ENCODE results near the gene MAML3.

MAML3 gene

DNA sequence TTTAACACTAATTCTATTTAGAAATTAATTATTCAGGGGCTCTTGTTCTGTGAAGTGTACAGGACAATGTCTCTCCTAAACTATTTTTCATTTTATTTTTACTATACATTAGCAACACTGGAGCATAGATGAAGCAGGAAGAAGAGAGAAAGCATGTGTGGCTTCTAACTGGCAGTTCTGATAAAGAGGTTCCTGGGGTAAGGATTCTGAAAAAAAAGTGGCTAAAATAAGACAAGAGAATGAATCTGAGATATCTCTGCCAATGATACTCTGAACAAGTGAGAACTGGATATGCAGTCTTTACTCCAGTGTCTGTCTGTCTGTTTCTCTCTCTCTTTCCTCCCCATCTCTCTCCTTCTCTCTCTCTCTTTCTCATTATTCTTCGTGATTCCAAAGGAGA, 125.9 kb downstream of the MAML3 start:
- Histone ChIP-seq H3K9ac (ENCODE audit: low read depth, low read length) (no peak overlapping the region), H3K36me3 (ENCODE audit: insufficient read depth, low read depth, low read length) (no peaks in the 10 kb centered on the region), H3K9me3 (ENCODE audit: insufficient read depth, low read depth, low read length) (no peaks in the 10 kb centered on the region), H3K4me3 (ENCODE audit: low read length) (no peak overlapping the region), H3K4me1 (ENCODE audit: insufficient read depth, low read length) (no peaks in the 10 kb centered on the region), H3K27ac (ENCODE audit: low read length) (no peak overlapping the region), H3K27me3 (ENCODE audit: insufficient read depth, low read length) (no peaks in the 10 kb centered on the region)

DNA sequence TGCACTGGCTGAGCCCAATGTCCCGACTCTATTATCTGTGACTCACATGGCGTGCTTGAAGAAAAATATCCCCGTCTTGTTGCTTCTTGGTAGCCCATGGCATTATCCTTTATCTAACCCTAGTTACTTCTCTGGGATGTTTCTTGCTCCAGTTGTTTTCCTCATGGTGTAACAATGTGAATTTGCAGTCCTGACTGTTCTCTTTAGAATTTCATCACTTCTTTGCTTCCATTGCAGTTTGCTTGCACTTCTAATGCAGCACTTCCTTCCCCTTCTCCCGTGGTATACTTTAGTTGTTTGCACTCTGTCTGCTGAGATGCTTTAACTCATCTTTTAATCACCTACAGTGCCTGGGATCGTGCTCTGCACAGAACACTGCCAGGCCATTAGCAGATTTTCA, 126.9 kb downstream of the MAML3 start:
- Histone ChIP-seq H3K4me3 (ENCODE audit: low read length) (no peak overlapping the region), H3K9ac (ENCODE audit: low read depth, low read length) (no peak overlapping the region), H3K27me3 (ENCODE audit: insufficient read depth, low read length) (no peaks in the 10 kb centered on the region), H3K36me3 (ENCODE audit: insufficient read depth, low read depth, low read length) (no peaks in the 10 kb centered on the region), H3K9me3 (ENCODE audit: insufficient read depth, low read depth, low read length) (no peaks in the 10 kb centered on the region), H3K4me1 (ENCODE audit: insufficient read depth, low read length) (no peaks in the 10 kb centered on the region), H3K27ac (ENCODE audit: low read length) (no peak overlapping the region)

DNA sequence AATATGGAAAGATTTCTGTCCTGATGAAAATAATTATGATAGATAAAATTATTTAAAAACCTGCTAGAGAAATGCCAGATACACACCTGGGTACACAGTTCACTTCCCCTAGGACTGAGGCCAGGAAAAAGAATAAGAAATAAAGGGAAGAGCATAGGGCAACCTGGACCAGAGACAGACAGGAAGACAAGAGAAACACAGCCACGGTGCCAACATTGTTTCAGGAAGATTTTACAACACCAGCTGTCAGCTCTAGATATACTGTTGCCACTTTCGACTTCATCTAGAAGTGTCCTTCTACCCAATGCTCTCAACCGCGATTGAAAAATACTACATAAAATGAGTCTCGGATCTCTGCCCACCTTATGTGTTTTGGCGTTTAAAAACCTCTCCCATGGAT, 128.5 kb downstream of the MAML3 start:
- Histone ChIP-seq H3K27me3 (ENCODE audit: insufficient read depth, low read length) (no peaks in the 10 kb centered on the region), H3K9me3 (ENCODE audit: insufficient read depth, low read depth, low read length) (no peaks in the 10 kb centered on the region), H3K9ac (ENCODE audit: low read depth, low read length) (no peak overlapping the region), H3K4me1 (ENCODE audit: insufficient read depth, low read length) (no peaks in the 10 kb centered on the region), H3K4me3 (ENCODE audit: low read length) (no peak overlapping the region), H3K36me3 (ENCODE audit: insufficient read depth, low read depth, low read length) (no peaks in the 10 kb centered on the region), H3K27ac (ENCODE audit: low read length) (no peak overlapping the region)

DNA sequence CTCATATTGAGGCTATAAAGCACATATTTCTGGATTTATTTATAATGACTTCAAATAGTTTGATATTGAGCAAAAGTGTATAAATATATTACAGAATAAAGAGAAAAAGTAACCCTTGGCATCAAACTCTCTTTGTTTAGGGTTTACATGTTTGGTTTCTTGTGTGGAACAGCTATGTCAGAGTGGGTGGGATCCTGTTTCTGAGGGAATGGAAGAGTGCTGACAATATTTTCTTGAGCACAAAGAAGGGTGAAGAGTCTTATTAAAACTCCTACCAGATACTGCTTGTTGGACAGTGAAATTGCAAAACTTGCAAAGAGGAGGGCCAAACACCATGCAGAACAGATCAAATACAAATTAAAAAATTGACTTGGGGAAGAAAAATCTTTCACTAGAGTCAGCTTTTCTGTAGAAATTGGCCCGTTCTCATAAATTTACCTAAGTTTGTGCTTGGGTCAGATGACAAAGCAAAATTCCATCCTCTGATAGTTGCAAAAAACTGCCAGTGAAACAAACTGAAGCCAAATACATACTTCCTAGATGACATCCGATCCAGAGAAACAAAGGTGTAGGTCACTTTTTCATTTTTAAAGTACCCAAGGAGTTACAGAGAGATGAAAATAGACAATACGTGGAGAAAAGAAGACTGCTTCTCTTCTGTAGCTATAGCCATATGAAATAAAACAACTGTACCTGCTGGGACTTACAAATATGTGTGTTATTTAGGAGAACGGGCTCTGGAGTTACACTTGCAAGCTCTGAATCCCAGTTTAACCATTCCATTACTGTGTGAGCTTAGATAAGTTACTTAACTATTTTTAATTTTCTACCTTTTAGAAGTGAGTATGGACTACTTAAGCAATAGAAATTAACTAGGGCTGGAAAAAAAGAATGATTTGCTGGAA, 133.3 kb downstream of the MAML3 start:
- Histone ChIP-seq H3K4me3 (ENCODE audit: low read length) (no peak overlapping the region), H3K27me3 (ENCODE audit: insufficient read depth, low read length) (no peaks in the 10 kb centered on the region), H3K4me1 (ENCODE audit: insufficient read depth, low read length) (peaks cover 6% of the 10 kb centered on the region; the same call in 1 of the 2 replicates), H3K9me3 (ENCODE audit: insufficient read depth, low read depth, low read length) (peaks cover under 1% of the 10 kb centered on the region; the same call in 1 of the 2 replicates), H3K36me3 (ENCODE audit: insufficient read depth, low read depth, low read length) (no peaks in the 10 kb centered on the region), H3K27ac (ENCODE audit: low read length) (no peak overlapping the region), H3K9ac (ENCODE audit: low read depth, low read length) (no peak overlapping the region)

GRCh38 chr4:140019619-140020347, 134.2 kb downstream of the MAML3 start:
- no peak overlapping the region for H3K27ac ChIP-seq (ENCODE audit: low read length)
- no peak overlapping the region for H3K9ac ChIP-seq (ENCODE audit: low read depth, low read length)
- peaks cover 6% of the 10 kb centered on the region; the same call in 1 of the 2 replicates for H3K4me1 ChIP-seq (ENCODE audit: insufficient read depth, low read length)
- H3K36me3 ChIP-seq (ENCODE audit: insufficient read depth, low read depth, low read length): no peaks in the 10 kb centered on the region
- H3K27me3 ChIP-seq (ENCODE audit: insufficient read depth, low read length): no peaks in the 10 kb centered on the region
- no peak overlapping the region for H3K4me3 ChIP-seq (ENCODE audit: low read length)
- H3K9me3 ChIP-seq (ENCODE audit: insufficient read depth, low read depth, low read length): peaks cover 7% of the 10 kb centered on the region; the same call in 1 of the 2 replicates

DNA sequence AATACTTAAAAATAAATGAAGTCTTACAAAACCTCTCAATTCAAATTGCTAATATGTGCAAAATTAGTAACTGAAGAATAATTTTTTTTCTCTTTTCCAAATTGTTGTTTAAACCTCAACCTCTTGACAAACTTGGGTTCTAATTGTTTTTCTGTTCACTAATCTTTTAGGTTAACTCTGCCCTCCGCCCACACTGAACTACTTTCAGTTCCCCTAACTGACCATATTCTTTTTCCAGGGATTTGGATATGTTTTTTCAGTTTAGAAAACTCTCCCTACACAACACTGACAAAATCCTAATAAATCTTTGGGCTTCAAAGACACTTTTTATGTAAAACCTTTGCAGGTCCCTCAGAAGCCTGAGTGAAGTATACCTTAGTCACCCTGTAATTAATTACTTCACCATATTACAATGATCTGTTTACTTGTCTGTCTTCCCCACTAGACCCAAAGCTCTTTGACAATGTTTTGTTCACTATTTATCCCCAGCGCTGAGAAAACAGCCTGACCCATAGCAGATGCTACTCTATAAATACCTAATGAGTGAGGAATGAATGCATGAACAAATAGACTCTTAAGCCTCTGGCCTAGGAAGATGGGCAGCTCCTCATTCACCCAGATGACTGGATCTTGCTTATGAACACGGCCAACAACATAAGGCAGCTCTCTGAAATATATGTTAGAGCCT, 134.9 kb downstream of the MAML3 start:
- no peaks in the 10 kb centered on the region for H3K27me3 ChIP-seq (ENCODE audit: insufficient read depth, low read length)
- H3K27ac ChIP-seq (ENCODE audit: low read length): no peak overlapping the region
- peaks cover 6% of the 10 kb centered on the region; the same call in 1 of the 2 replicates for H3K4me1 ChIP-seq (ENCODE audit: insufficient read depth, low read length)
- H3K9ac ChIP-seq (ENCODE audit: low read depth, low read length): no peak overlapping the region
- peaks cover 7% of the 10 kb centered on the region; the same call in 1 of the 2 replicates for H3K9me3 ChIP-seq (ENCODE audit: insufficient read depth, low read depth, low read length)
- H3K4me3 ChIP-seq (ENCODE audit: low read length): no peak overlapping the region
- H3K36me3 ChIP-seq (ENCODE audit: insufficient read depth, low read depth, low read length): no peaks in the 10 kb centered on the region

DNA sequence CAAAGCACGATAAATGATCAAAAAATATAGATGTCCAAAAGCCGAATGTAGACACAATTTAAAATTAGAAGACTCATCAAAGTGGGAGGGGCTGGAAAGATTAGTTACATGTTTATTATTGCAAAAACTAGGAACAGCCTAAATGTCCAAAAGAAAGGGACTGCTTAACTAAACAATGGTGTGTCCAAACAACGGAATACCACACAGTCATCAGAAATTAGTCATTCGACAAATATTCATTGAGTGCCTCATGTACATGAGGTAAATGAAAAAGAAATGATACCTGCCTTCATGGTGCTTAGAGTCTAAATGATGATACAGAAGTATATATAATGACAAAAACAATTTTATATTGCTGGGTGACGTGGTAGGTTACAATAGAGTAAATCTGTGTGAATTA, 139.7 kb downstream of the MAML3 start:
- Histone ChIP-seq H3K27ac (ENCODE audit: low read length) (no peak overlapping the region), H3K9ac (ENCODE audit: low read depth, low read length) (no peak overlapping the region), H3K4me3 (ENCODE audit: low read length) (no peak overlapping the region), H3K9me3 (ENCODE audit: insufficient read depth, low read depth, low read length) (peaks cover 7% of the 10 kb centered on the region; the same call in 1 of the 2 replicates), H3K27me3 (ENCODE audit: insufficient read depth, low read length) (no peaks in the 10 kb centered on the region), H3K36me3 (ENCODE audit: insufficient read depth, low read depth, low read length) (no peaks in the 10 kb centered on the region), H3K4me1 (ENCODE audit: insufficient read depth, low read length) (no peaks in the 10 kb centered on the region)

DNA sequence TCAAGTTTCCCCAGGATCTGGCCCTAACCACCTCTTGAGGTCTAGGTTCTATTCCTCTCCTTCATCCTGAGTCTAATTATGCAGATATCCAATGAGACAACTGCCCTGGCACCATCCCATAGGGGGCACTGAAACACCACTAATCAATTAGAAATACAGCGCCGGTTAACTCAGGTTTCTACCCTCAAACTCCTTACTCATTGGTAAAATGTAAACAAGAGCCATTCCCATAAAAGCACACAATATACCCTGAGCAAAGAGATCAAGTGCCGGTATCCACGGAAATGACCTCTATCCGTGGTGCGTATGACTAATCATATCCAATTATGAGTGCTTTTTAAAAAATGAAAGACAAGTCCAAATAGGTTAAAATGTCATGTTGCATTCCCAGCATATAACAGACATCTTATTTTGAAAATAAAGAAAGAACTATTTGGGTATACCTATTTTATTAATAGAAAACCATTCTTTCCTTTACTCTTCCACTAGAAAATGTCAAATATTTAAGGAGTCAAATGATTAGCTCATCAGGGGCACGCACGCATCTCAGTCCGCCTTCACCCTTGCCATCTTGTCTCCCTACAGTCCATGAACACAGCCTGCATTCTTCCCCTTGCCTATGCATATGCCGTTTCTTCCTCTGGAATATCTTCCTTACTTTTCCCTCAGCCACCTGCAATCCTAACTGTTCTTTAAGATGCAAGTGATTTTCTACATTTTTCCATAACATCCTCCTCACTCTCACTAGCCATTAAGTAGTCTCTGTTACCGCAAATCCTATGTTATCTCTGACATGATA, 141.1 kb downstream of the MAML3 start:
- no peak overlapping the region for H3K27ac ChIP-seq (ENCODE audit: low read length)
- no peaks in the 10 kb centered on the region for H3K4me1 ChIP-seq (ENCODE audit: insufficient read depth, low read length)
- H3K4me3 ChIP-seq (ENCODE audit: low read length): no peak overlapping the region
- H3K9me3 ChIP-seq (ENCODE audit: insufficient read depth, low read depth, low read length): peaks cover 7% of the 10 kb centered on the region; the same call in 1 of the 2 replicates
- H3K36me3 ChIP-seq (ENCODE audit: insufficient read depth, low read depth, low read length): no peaks in the 10 kb centered on the region
- H3K9ac ChIP-seq (ENCODE audit: low read depth, low read length): no peak overlapping the region
- no peaks in the 10 kb centered on the region for H3K27me3 ChIP-seq (ENCODE audit: insufficient read depth, low read length)

DNA sequence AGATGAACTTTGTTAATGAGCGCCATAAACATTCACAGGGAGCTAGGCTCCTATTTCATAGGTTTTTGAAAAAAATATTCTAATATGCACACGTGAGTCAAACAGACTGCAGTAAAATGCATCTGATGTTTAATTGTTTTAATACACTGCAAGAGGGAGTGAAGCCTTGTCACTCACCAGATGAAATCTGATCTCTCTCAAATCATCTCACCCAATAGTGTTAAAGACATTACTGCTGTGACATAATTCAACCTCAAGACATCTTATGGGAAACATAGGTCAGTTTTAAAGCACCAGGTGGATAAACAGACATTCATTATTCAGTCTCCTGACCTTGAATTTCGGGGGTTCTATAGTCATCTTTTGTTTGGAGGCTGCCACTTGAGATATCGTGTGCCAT, 148.3 kb downstream of the MAML3 start:
- Histone ChIP-seq H3K27ac (ENCODE audit: low read length) (no peak overlapping the region), H3K4me3 (ENCODE audit: low read length) (no peak overlapping the region)

DNA sequence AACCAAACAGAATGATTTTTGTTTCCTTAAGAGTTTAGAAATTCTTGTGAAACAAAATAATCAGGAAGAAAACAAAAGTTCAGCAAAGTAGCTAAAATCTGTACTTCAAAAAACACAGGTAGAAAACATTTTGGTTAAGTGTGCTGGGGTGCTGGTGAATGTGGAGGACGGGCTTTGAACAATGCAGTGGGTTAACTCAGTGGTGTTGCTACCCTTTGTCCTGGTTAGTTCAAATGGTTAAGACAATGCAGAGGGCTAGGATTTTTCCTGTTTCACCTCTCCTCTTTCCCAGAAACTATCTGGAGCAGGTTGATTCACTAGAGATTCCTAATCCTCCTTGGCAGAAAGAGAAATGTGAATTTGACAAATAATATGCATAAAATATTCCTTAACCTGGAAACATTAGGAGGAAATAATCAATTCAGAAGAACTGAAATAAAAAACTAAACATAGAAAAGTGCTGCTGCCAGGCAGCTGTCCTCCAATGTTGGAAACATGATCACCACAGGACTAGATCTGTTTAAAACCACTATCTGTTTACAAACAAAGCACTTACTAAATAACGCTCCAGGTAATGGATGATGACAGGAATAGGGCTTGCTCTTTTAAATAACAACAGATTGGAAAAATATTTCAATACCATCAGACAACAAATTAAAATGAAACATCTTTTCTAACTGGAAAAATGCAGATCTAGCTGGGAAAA, 148.9 kb downstream of the MAML3 start:
- Histone ChIP-seq H3K27me3 (ENCODE audit: insufficient read depth, low read length) (peaks cover 13% of the 10 kb centered on the region; the same call in 1 of the 2 replicates), H3K36me3 (ENCODE audit: insufficient read depth, low read depth, low read length) (no peaks in the 10 kb centered on the region), H3K4me3 (ENCODE audit: low read length) (peak overlapping the region; percentile 61), H3K9ac (ENCODE audit: low read depth, low read length) (peak overlapping the region; percentile 66), H3K4me1 (ENCODE audit: insufficient read depth, low read length) (peaks cover 20% of the 10 kb centered on the region; the same call in 1 of the 2 replicates), H3K27ac (ENCODE audit: low read length) (no peak overlapping the region), H3K9me3 (ENCODE audit: insufficient read depth, low read depth, low read length) (no peaks in the 10 kb centered on the region)

More for the DNA sequence above, 148.3 kb downstream of the MAML3 start:
- Histone ChIP-seq H3K36me3 (ENCODE audit: insufficient read depth, low read depth, low read length) (no peaks in the 10 kb centered on the region), H3K9ac (ENCODE audit: low read depth, low read length) (peak overlapping the region; percentile 66; the same call in 1 of the 2 replicates), H3K9me3 (ENCODE audit: insufficient read depth, low read depth, low read length) (no peaks in the 10 kb centered on the region), H3K27me3 (ENCODE audit: insufficient read depth, low read length) (peaks cover 13% of the 10 kb centered on the region; the same call in 1 of the 2 replicates), H3K4me1 (ENCODE audit: insufficient read depth, low read length) (peaks cover 20% of the 10 kb centered on the region; the same call in 1 of the 2 replicates)

Measured in iPS-20b (cell line).